Left hindlimb (tissue), 1 donor: Measurements from ENCODE around the gene ZNF254.
"Not testable (repeated sequence)": the region's sequence is repeated elsewhere in the genome, so short reads cannot be mapped to it uniquely, and the experiment has no call there.

ENCODE experiments used
- DNase-seq: peaks from one replicate; pipeline ENCODE4 v3.0.0-alpha.2; 2018

Gene ZNF254

GRCh38 chr19:24086974-24087595 is at the start of gene ZNF254:
TSS of gene ZNF254 (plus strand) at chr19:24087187. CDS start at chr19:24087308, 121 bp downstream.
- DNase-seq: peak; percentile 94

GRCh38 chr19:24040621-24041020 is 46.4 kb upstream of the ZNF254 start:
- DNase-seq: no peak

GRCh38 chr19:24041326-24041725 is 45.7 kb upstream of the ZNF254 start:
- not testable (repeated sequence) for DNase-seq

- DNase-seq: no peak
These were observed 40.4 kb upstream of the ZNF254 start for GRCh38 chr19:24046550-24046949.

GRCh38 chr19:24048261-24048660 is 38.7 kb upstream of the ZNF254 start:
- no peak for DNase-seq

GRCh38 chr19:24049537-24049936 is 37.5 kb upstream of the ZNF254 start:
- no peak for DNase-seq

- DNase-seq: no peak
These were observed 35.5 kb upstream of the ZNF254 start for GRCh38 chr19:24051516-24051915.

GRCh38 chr19:24052811-24053210 is 34.2 kb upstream of the ZNF254 start:
- no peak for DNase-seq

GRCh38 chr19:24053601-24054000 is 33.4 kb upstream of the ZNF254 start:
- no peak for DNase-seq

GRCh38 chr19:24054044-24054935 is 32.7 kb upstream of the ZNF254 start:
- DNase-seq: no peak

- DNase-seq: no peak
These were observed 31.4 kb upstream of the ZNF254 start for GRCh38 chr19:24055548-24055947.

GRCh38 chr19:24057144-24057543 is 29.8 kb upstream of the ZNF254 start:
- no peak for DNase-seq

- no peak for DNase-seq
These were observed 27.3 kb upstream of the ZNF254 start for GRCh38 chr19:24059563-24060295.

GRCh38 chr19:24060687-24061356 is 26.2 kb upstream of the ZNF254 start:
- DNase-seq: no peak

- DNase-seq: no peak
These were observed 24.8 kb upstream of the ZNF254 start for GRCh38 chr19:24062190-24062589.

- DNase-seq: no peak
These were observed 23.7 kb upstream of the ZNF254 start for GRCh38 chr19:24063295-24063694.

- DNase-seq: no peak
These were observed 22.8 kb upstream of the ZNF254 start for GRCh38 chr19:24064175-24064574.

- DNase-seq: no peak
These were observed 21.7 kb upstream of the ZNF254 start for GRCh38 chr19:24065243-24065642.

GRCh38 chr19:24065865-24066604 is 21.0 kb upstream of the ZNF254 start:
- no peak for DNase-seq

GRCh38 chr19:24069905-24070657 is 16.9 kb upstream of the ZNF254 start:
- no peak for DNase-seq

GRCh38 chr19:24071078-24071477 is 15.9 kb upstream of the ZNF254 start:
- DNase-seq: no peak
